Liver (tissue), 9 donors: Measurements from ENCODE around the gene SPTB. TPM values are rescaled to one million over a fixed set of nuclear protein-coding genes. Genes with fewer than 3 reads are reported as not detected.

Source experiments
- DNase-seq: peaks from one replicate; pipeline ENCODE4 v3.0.0-alpha.2; 2017; ENCODE audit warnings: low spot score
- H3K27ac ChIP-seq, 2 donors: one replicate each; pipeline ENCODE4 v1.7.0; 2013; ENCODE audit warnings: inconsistent platforms in 2 of 2, low read length in 2 of 2, control low read depth in 1 of 2, low read depth in 1 of 2, mild to moderate bottlenecking in 1 of 2
- H3K27me3 ChIP-seq, 4 donors: one replicate each; pipeline versions ENCODE4 v1.6.1 to v1.7.0; 2013; ENCODE audit warnings: low read length in 3 of 4, inconsistent platforms in 1 of 4, mild to moderate bottlenecking in 1 of 4, moderate library complexity in 1 of 4; ENCODE audit not compliant: control insufficient read depth in 4 of 4, insufficient read depth in 4 of 4
- H3K36me3 ChIP-seq, 4 donors: one replicate each; pipeline versions ENCODE4 v1.6.1 to v1.7.0; 2013; ENCODE audit warnings: low read length in 3 of 4, mild to moderate bottlenecking in 3 of 4, low read depth in 1 of 4, moderate library complexity in 1 of 4; ENCODE audit not compliant: control insufficient read depth in 4 of 4, insufficient read depth in 3 of 4
- H3K4me1 ChIP-seq, 4 donors: one replicate each; pipeline versions ENCODE4 v1.6.1 to v1.7.0; 2013; ENCODE audit warnings: low read length in 3 of 4, mild to moderate bottlenecking in 3 of 4, moderate library complexity in 1 of 4; ENCODE audit not compliant: control insufficient read depth in 4 of 4, insufficient read depth in 4 of 4
- H3K4me3 ChIP-seq, 3 donors: one replicate each; pipeline versions ENCODE4 v1.6.1 to v1.7.0; 2013; ENCODE audit warnings: low read length in 3 of 3, control low read depth in 1 of 3, low read depth in 1 of 3, mild to moderate bottlenecking in 1 of 3
- H3K9ac ChIP-seq, 2 donors: one replicate each; pipeline ENCODE4 v1.7.0; 2013; ENCODE audit warnings: low read length in 2 of 2, mild to moderate bottlenecking in 2 of 2, moderate library complexity in 2 of 2, control low read depth in 1 of 2, low read depth in 1 of 2
- H3K9me3 ChIP-seq, 4 donors: one replicate each; pipeline versions ENCODE4 v1.6.1 to v1.7.0; 2013; ENCODE audit warnings: low read length in 3 of 4; ENCODE audit not compliant: control insufficient read depth in 4 of 4
- EGR1 ChIP-seq, 2 donors: IDR thresholded peaks; 2 replicates each; pipeline ENCODE4 v1.6.1; 2016 to 2018; ENCODE audit warnings: antibody characterized with exemption in 2 of 2, low read depth in 2 of 2
- FOXA1 ChIP-seq: IDR thresholded peaks from 2 replicates; pipeline ENCODE4 v1.6.1; 2016; ENCODE audit warnings: antibody characterized with exemption
- GABPA ChIP-seq, 2 donors: IDR thresholded peaks in 1 of 2; conservative IDR thresholded peaks in 1 of 2; 2 replicates each; pipeline ENCODE4 v1.6.1; 2016; ENCODE audit warnings: antibody characterized with exemption in 2 of 2, mild to moderate bottlenecking in 1 of 2, moderate library complexity in 1 of 2
- NR2F2 ChIP-seq: IDR thresholded peaks from 2 replicates; pipeline ENCODE4 v1.6.1; 2016; ENCODE audit warnings: antibody characterized with exemption
- RAD21 ChIP-seq, 2 donors: IDR thresholded peaks; 2 replicates each; pipeline ENCODE4 v1.6.1; 2016; ENCODE audit warnings: antibody characterized with exemption in 2 of 2, mild to moderate bottlenecking in 2 of 2
- RXRA ChIP-seq, 2 donors: IDR thresholded peaks; 2 replicates each; pipeline ENCODE4 v1.6.1; 2017 to 2018; ENCODE audit warnings: antibody characterized with exemption in 2 of 2, mild to moderate bottlenecking in 1 of 2
- YY1 ChIP-seq: IDR thresholded peaks from 2 replicates; pipeline ENCODE4 v1.6.1; 2016; ENCODE audit warnings: antibody characterized with exemption, mild to moderate bottlenecking
- WGBS: extraction: QIAGEN DNeasy Blood & Tissue Kit; methylation state at CpG from one replicate; pipeline ENCODE4 v1.1.7; 2013; 5-methylcytosine and 5-hydroxymethylcytosine counted together
- polyA plus RNA-seq, 2 donors: library from polyadenylated mRNA; stranded (reverse) in 1 of 2; unstranded in 1 of 2; fragments of 200-250 nt in 1 of 2; fragments of >200 nt in 1 of 2; fragmentation: Nextera tagmentation in 1 of 2; extraction: Ambion mirVana in 1 of 2; gene quantifications; one replicate each; pipeline versions ENCODE4 v1.2.1 to v1.2.3, GENCODE V29; 2013 to 2015
- total RNA-seq, 2 donors: library from RNA; depleted of rRNA; stranded (reverse); fragments of >200 nt; gene quantifications; one replicate each; pipeline ENCODE4 v1.2.3, GENCODE V29; 2014
- TF ChIP-seq, protein P1 (sequence below): IDR thresholded peaks from 2 replicates; pipeline ENCODE4 v1.6.1; 2016; ENCODE audit warnings: antibody characterized with exemption
- TF ChIP-seq, protein P2 (sequence below): IDR thresholded peaks from 2 replicates; pipeline ENCODE4 v1.6.1; 2016; ENCODE audit warnings: antibody characterized with exemption, mild to moderate bottlenecking
- TF ChIP-seq, protein P3 (sequence below): fragments of 150-350 bp; IDR thresholded peaks from 2 replicates; pipeline ENCODE4 v1.5.1; 2017; ENCODE audit warnings: improper control_type of control experiment, low read depth, low read length; ENCODE audit not compliant: missing input control
- TF ChIP-seq, protein P4 (sequence below): IDR thresholded peaks from 2 replicates; pipeline ENCODE4 v1.6.1; 2016; ENCODE audit warnings: antibody characterized with exemption
- TF ChIP-seq, protein P5 (sequence below): IDR thresholded peaks from 2 replicates; pipeline ENCODE4 v1.6.1; 2016; ENCODE audit warnings: antibody characterized with exemption
- donor health status: healthy.
- donor health status: healthy.
- donor health status: healthy.
- donor health status: healthy.
- donor health status: healthy.

The SPTB gene
- total and polyA plus RNA-seq, 4 donors, result 0.12 to 332 (median 0.26) TPM

DNA sequence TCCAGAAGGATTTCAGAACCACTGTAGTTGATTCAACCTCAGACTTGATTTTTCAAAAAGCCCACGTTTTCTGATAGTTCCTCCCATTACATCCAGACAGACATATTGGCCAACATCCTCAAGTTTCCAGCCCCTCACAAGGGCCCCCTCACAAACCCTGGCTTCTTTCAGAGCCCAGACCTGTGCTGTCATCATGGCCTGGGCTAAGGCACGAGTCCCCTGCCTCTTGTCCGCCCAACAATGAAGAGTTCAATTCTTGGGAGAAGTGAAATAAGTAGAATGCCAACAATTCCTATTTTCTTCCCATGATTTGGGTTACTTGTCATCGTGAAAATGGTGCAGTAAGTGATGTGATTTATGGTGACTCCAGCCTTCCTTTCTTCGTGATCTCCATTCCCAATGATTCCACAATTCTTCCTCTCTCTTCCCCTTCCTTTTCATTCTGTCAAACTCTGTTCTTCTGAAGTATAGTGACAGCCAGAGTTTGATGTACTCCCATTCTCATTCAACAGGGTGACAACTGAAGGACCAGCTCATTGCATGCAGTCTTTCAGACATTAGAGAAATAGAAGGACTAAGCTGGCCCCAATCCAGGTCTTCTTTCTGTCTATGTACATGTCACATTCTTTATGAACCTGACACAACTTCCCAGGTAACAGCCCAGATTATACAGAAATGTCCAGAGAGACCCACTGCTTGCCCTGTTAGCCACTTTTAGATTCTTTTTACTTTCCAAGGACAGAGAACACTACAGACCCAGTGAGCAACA, 29.2 kb downstream of the SPTB start (continued):
- TF ChIP-seq NR2F2, result no peak
- TF ChIP-seq GABPA (IDR thresholded peaks at IDR 0.05 in 1 of 2, conservative IDR thresholded peaks at IDR 0.05 in 1 of 2), result no peak
- TF ChIP-seq, protein P1, sequence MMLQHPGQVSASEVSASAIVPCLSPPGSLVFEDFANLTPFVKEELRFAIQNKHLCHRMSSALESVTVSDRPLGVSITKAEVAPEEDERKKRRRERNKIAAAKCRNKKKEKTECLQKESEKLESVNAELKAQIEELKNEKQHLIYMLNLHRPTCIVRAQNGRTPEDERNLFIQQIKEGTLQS, result no peak
- no peak for TF ChIP-seq YY1
- TF ChIP-seq RAD21 (IDR thresholded peaks at IDR 0.05), result no peak

DNA sequence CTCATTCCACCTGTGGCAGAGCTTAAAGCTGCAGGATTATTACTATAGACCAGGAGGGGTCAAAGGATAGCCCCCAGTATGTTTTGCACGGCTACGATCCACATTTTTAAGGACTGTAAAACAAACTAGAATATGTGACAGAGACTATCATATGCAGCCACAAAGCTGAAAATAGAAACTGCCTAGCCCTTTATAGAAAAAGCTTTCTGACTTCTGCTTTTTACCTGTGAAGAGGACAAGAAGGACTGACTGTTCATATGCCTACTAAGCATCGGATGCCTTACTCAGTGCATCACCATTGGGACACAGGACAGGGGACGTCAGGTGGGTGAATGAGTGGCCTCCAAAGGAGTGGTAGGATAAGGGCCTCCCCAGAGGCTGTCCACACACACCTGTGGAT, 29.8 kb downstream of the SPTB start:
- TF ChIP-seq FOXA1 (no peak), EGR1 (IDR thresholded peaks at IDR 0.05; ENCODE audit: low read depth in 2 of 2) (no peak), RAD21 (IDR thresholded peaks at IDR 0.05) (no peak)
- TF ChIP-seq, protein P2, sequence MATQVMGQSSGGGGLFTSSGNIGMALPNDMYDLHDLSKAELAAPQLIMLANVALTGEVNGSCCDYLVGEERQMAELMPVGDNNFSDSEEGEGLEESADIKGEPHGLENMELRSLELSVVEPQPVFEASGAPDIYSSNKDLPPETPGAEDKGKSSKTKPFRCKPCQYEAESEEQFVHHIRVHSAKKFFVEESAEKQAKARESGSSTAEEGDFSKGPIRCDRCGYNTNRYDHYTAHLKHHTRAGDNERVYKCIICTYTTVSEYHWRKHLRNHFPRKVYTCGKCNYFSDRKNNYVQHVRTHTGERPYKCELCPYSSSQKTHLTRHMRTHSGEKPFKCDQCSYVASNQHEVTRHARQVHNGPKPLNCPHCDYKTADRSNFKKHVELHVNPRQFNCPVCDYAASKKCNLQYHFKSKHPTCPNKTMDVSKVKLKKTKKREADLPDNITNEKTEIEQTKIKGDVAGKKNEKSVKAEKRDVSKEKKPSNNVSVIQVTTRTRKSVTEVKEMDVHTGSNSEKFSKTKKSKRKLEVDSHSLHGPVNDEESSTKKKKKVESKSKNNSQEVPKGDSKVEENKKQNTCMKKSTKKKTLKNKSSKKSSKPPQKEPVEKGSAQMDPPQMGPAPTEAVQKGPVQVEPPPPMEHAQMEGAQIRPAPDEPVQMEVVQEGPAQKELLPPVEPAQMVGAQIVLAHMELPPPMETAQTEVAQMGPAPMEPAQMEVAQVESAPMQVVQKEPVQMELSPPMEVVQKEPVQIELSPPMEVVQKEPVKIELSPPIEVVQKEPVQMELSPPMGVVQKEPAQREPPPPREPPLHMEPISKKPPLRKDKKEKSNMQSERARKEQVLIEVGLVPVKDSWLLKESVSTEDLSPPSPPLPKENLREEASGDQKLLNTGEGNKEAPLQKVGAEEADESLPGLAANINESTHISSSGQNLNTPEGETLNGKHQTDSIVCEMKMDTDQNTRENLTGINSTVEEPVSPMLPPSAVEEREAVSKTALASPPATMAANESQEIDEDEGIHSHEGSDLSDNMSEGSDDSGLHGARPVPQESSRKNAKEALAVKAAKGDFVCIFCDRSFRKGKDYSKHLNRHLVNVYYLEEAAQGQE, result no peak
- TF ChIP-seq, protein P3, sequence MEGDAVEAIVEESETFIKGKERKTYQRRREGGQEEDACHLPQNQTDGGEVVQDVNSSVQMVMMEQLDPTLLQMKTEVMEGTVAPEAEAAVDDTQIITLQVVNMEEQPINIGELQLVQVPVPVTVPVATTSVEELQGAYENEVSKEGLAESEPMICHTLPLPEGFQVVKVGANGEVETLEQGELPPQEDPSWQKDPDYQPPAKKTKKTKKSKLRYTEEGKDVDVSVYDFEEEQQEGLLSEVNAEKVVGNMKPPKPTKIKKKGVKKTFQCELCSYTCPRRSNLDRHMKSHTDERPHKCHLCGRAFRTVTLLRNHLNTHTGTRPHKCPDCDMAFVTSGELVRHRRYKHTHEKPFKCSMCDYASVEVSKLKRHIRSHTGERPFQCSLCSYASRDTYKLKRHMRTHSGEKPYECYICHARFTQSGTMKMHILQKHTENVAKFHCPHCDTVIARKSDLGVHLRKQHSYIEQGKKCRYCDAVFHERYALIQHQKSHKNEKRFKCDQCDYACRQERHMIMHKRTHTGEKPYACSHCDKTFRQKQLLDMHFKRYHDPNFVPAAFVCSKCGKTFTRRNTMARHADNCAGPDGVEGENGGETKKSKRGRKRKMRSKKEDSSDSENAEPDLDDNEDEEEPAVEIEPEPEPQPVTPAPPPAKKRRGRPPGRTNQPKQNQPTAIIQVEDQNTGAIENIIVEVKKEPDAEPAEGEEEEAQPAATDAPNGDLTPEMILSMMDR, result no peak
- DNase-seq, result no peak
- peaks cover 0 to 4% (median 0%) of the 10 kb centered on the region in 4 donors for H3K27me3 ChIP-seq
- H3K4me1 ChIP-seq, result no peaks in the 10 kb centered on the region
- no peak overlapping the region for H3K27ac ChIP-seq
- no peaks in the 10 kb centered on the region for H3K9me3 ChIP-seq
- WGBS, result 83% methylated on average over 4 of the region's 4 CpGs
- no peaks in the 10 kb centered on the region for H3K36me3 ChIP-seq
- H3K4me3 ChIP-seq, result no peak overlapping the region
- H3K9ac ChIP-seq, result no peak overlapping the region

DNA sequence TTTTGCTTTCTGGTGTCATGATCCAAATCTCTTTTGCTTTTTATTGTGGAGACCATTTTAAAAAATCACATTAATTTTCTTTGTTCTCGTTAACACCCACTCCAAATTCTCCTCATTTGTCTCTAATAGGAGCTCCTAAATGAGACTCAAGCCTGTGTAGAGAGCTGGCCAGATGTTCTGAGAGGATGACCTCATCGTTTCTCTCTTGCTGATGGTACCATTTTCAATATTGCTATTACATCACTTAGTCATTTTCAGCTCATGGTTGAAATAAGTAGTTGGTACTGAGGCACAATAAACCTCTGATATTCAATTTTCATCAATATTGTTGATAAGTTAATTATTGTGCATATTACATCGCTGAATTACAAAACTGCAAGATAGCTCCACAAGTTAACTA, 31.5 kb downstream of the SPTB start:
- no peaks in the 10 kb centered on the region for H3K4me1 ChIP-seq
- 81% methylated on average over 3 of the region's 3 CpGs for WGBS
- peaks cover 0 to 7% (median 0%) of the 10 kb centered on the region in 4 donors for H3K27me3 ChIP-seq
- no peak overlapping the region for H3K4me3 ChIP-seq
- H3K9ac ChIP-seq, result no peak overlapping the region
- no peak for DNase-seq
- H3K9me3 ChIP-seq, result no peaks in the 10 kb centered on the region
- no peak overlapping the region for H3K27ac ChIP-seq
- TF ChIP-seq YY1 (no peak), RXRA (IDR thresholded peaks at IDR 0.05) (no peak), NR2F2 (no peak), RAD21 (IDR thresholded peaks at IDR 0.05) (no peak), EGR1 (IDR thresholded peaks at IDR 0.05; ENCODE audit: low read depth in 2 of 2) (no peak), GABPA (IDR thresholded peaks at IDR 0.05 in 1 of 2, conservative IDR thresholded peaks at IDR 0.05 in 1 of 2) (no peak)
- TF ChIP-seq, protein P4, sequence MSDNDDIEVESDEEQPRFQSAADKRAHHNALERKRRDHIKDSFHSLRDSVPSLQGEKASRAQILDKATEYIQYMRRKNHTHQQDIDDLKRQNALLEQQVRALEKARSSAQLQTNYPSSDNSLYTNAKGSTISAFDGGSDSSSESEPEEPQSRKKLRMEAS, result no peak
- TF ChIP-seq, protein P1, result no peak
- TF ChIP-seq, protein P5, sequence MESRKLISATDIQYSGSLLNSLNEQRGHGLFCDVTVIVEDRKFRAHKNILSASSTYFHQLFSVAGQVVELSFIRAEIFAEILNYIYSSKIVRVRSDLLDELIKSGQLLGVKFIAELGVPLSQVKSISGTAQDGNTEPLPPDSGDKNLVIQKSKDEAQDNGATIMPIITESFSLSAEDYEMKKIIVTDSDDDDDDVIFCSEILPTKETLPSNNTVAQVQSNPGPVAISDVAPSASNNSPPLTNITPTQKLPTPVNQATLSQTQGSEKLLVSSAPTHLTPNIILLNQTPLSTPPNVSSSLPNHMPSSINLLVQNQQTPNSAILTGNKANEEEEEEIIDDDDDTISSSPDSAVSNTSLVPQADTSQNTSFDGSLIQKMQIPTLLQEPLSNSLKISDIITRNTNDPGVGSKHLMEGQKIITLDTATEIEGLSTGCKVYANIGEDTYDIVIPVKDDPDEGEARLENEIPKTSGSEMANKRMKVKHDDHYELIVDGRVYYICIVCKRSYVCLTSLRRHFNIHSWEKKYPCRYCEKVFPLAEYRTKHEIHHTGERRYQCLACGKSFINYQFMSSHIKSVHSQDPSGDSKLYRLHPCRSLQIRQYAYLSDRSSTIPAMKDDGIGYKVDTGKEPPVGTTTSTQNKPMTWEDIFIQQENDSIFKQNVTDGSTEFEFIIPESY, result no peak
- H3K36me3 ChIP-seq, result no peaks in the 10 kb centered on the region
